GM12865 (cell line): ENCODE data around the gene ZSCAN10.
"Not testable (repeated sequence)": the region's sequence is repeated elsewhere in the genome, so short reads cannot be mapped to it uniquely, and the experiment has no call there.

ENCODE experiments used
- DNase-seq: peaks from one replicate; pipeline ENCODE4 v3.0.0; 2010; ENCODE audit warnings: low read depth
- H3K4me3 ChIP-seq: 2 replicates; pipeline ENCODE4 v1.5.1; 2011; ENCODE audit warnings: mild to moderate bottlenecking, low read depth, low read length, control low read depth
- CTCF ChIP-seq: IDR thresholded peaks from 2 replicates; pipeline ENCODE4 v1.5.1; 2011; ENCODE audit warnings: low read length, control low read depth, low read depth, inconsistent platforms; ENCODE audit not compliant: insufficient read depth; ENCODE audit errors: missing control alignments

ZSCAN10 gene

GRCh38 chr16:3057181-3058138, 41.6 kb downstream of the ZSCAN10 start:
- H3K4me3 ChIP-seq = no peak overlapping the region
- TF ChIP-seq CTCF = no peak
- no peak for DNase-seq

- no peak for DNase-seq
- H3K4me3 ChIP-seq = no peak overlapping the region
- TF ChIP-seq CTCF = no peak
Measured at GRCh38 chr16:3056336-3057180, 42.5 kb downstream of the ZSCAN10 start.

- not testable (repeated sequence) for DNase-seq, H3K4me3 ChIP-seq
Measured at GRCh38 chr16:3055734-3056115, 43.4 kb downstream of the ZSCAN10 start.

- H3K4me3 ChIP-seq = no peak overlapping the region
- no peak for TF ChIP-seq CTCF
- DNase-seq = peak; percentile 41
Measured at GRCh38 chr16:3054965-3055733, 43.9 kb downstream of the ZSCAN10 start.

GRCh38 chr16:3053330-3053710, 45.8 kb downstream of the ZSCAN10 start:
- not testable (repeated sequence) for H3K4me3 ChIP-seq

GRCh38 chr16:3052571-3053329, 46.3 kb downstream of the ZSCAN10 start:
- not testable (repeated sequence) for H3K4me3 ChIP-seq

More at GRCh38 chr16:3053330-3053710, 45.8 kb downstream of the ZSCAN10 start:
- DNase-seq = not testable (repeated sequence)

GRCh38 chr16:3051494-3051893, 47.6 kb downstream of the ZSCAN10 start:
- no peak for TF ChIP-seq CTCF
- DNase-seq = no peak
- no peak overlapping the region for H3K4me3 ChIP-seq

More at GRCh38 chr16:3052571-3053329, 46.3 kb downstream of the ZSCAN10 start:
- not testable (repeated sequence) for DNase-seq
